COLO668 (cell line): ENCODE measurements around the gene EPS15.

Source experiments
- DNase-seq: peaks from one replicate; lab custom pipeline; 2025; ENCODE audit not compliant: unreplicated experiment; lab: John Stamatoyannopoulos, UW

The EPS15 gene

DNA sequence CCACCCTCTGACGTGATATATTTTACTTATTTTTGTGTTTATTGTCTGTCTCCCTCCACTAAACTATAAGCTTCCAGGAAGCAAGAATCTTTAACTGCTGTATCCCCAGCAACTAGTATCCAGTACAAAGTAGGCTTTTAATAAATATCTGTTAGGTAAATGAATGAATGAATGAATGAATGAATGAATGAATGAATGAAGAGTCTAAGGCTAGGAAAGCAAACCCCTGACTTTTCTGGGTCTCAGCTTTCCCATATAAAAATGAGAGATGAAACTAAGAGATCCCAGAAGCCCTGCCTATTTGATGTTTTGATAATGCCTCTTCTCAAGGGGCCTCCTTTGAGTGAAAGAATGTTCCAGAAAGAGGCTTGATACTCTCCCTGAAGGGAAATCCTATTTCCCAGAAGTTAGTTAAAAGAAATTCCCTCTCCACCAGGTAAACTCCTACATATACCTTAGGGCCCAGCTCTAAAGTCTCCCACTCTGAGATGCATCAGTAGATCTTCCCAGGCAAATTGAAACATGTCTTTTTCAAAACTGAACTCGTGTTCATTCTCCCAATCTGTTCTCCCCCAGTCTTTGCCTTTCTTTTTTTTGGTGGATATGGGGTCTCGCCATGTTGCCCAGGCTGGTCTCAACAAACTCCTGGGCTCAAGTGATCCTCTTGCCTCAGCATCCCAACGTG lies 196.5 kb downstream of the EPS15 start:
- DNase-seq, result no peak

DNA sequence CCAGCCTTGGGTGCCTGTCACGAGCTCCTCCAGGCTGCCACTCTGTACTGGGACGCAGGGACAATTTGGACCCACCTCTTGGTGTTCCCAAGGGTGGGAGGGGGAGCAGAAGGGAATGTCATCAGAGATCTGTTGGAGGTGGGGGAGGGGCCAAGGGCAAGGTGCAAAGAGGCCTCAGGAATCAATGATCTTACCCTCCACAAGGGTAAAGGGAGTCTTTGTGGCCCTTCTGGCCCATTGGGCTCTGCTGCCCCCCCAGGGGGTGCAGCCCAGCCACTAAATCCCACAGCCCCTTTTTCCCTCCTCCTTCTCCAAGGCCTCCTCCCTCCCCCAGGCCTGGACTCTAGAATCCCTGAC lies 197.2 kb downstream of the EPS15 start:
- no peak for DNase-seq

DNA sequence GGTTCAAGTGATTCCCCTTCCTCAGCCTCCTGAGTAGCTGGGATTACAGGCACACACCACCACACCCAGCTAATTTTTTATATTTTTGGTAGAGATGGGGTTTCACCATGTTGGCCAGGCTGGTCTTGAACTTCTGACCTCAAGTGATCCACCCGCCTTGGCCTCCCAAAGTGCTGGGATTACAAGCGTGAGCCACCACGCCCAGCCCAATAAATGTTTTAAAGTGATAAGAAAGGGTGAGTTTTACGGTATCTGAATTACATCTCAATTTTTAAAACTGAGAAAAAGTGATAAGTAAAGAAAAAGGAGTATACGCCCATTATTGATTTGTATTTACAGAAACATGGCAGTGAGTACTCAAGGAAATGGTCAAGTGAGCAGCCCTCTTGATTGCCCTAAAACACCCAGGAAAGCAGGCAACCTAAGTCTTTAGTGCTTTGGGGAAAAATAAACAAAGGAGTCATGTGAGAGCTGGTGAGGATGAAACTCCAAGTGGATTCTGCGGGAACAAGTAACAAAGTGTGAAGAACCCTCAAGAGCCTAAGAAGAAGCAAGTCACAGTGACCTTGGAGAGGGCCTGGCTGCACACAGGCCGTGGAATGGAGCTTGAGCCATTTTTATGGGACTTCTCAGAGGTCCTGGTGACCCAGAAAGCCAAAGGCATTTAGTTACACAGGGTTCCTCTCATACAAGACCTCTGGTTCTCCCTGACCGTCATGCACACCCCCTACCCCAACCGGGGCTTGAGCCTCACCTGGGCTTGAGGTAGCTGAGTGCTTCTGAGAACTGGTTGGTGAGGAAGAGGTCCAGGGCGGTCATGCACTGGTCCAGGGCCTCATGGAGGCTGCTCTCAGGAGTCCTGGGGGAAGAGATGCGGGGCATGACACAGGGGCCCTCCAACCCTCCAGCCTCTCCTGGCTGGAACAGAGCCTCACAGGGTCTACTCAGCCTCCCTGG lies 197.8 kb downstream of the EPS15 start:
- DNase-seq, result no peak

DNA sequence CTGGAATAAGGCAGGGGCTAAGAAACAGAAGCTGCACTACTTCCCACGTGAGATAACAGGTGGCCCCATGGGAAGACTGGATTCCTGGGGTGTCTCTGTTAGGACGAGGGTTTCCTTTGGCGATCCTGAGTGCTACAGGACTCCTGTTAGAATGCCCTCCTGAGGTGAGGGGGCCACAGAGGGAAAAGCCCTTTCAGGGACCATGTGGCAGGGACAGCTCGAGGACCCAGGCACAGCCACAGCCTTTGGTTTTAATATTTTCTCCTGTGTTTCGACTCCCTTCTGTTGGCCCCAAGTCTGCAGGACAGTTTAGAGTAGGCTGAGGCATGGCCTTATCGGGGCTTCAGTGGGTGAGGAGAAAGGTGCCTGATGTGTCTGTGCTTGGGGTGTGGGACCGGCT lies 201.3 kb downstream of the EPS15 start:
- no peak for DNase-seq

DNA sequence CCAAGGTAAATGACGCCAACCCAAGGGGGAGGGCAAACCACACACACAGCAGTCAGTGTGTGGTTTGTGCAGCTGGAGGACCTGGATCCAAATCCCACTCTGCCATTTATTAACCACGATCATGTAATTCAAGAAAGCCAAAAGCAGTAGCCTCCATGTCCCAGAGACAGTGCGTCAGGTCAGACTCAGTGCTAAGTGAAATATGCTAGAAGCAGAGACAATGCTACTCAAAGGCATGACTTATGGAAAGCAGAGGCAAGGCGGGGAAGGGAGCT lies 202.3 kb downstream of the EPS15 start:
- DNase-seq, result peak; percentile 98

DNA sequence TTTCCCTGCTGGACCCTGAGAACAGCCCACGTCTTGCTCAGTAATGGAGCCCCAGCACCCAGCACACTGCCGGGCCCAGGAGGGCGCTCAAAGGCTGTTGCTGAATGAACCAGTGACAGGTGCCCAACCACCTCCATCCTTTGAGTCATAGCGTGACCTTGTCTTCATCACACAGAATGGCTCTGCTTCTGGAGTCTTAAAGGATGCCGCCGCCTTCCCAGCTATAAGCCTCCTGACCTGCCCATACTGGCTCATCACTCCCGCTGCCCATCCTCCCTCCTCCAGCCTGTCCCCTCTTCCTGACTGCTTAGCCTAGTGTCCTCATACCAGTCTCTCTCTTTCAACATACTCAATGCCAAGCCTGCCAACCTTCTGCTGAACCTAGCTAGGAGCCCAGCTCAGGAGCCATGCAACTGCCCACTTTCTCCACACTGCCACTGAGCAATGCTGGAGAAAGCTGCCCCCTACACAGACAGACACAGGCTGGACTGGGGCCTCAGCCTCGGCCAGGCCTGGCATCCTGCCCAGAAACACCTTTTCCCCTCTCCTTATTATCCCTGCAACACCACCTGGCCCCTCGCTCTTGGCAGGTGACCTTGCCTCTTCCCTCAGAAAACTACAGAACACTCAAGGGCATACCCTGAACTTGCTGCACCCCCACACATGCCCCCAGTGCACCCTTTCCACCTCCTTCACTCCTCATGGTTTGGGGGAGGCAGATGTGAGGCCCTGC lies 202.8 kb downstream of the EPS15 start:
- DNase-seq, result peak; percentile 98

DNA sequence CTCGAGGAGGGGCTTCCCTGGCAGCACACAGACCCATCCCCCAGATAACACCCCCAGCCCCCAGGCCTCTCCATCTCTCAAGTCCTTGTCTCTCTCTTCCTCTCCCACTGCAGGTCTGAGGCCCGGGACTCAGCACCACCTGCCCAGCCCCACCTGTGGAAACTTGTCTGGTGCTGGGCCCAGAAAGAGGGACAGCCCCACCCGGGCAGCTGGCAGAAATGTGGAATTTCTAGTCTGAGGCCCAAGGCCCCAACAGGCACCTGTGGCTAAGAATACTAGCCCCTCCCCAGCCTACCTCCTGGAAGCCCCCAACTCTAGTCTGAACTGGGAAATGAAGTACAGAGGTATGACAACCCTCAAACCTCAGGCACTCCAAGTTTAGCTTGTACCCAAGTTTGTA lies 204.1 kb downstream of the EPS15 start:
- DNase-seq, result peak; percentile 71

DNA sequence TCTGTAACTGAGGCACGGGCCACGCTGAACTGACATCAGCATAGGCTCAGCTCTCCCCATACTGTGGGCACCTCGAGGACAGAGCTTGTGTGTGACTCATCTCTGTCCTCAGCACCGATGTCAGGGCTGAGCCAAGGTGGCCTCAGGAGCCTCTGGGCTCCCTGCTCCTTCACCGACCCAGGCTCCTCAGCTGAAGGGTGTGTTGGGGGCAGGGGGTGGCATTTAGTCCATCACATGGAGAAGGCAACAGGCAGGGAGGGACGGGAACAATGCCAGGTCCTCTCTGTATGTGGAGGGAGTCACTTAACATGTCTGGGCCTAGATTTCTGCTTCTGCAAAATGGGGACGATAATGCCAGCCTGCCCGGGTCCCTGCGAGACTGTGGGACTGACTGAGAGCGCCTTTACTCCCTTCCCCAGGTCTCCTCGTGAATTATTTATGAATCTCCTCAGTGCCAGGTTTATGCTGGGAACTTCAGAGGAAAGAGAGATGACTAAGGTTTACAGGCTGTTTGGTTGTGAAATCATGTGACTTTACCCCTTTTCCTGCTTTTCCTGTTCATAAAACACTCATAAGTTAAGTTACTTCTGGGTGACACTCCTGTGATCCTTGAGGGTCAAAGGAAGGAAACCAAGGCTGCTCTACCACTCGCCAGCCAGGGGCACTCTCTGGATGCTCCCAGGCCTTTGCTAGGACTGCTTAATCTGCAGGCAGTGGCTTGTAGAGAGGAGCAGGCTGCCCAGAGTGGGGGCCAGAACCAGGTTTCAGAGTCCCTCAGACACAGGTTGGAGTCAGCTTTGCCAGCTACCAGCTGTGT lies 204.9 kb downstream of the EPS15 start:
- peak; percentile 70 for DNase-seq

DNA sequence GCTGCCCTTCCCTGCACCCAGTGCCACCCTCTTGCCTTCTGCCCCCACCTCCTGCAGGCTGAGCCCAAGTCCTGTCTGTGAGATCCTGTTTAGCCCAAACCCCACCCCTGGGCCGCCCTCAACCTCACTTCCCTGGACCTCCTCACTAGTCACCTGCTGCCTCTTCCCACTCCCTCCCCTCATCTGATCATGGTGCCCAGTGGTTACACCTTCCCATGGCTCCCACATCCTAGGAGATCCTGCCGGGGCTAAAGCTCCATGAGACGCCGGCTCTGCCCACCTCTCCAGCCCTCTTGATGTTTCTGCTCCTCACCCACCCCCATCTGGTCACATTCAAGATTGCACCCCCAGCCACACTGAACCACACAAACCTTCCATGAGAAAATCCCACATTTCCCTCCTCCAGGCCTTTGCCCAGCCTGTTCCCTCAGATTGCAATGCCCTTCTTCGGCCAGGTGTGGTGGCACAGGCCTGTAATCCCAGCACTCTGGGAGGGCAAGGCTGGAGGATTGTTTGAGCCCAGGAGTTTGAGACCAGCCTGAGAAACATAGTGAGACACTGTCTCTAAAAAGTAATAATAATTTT lies 205.7 kb downstream of the EPS15 start:
- DNase-seq, result peak; percentile 55

DNA sequence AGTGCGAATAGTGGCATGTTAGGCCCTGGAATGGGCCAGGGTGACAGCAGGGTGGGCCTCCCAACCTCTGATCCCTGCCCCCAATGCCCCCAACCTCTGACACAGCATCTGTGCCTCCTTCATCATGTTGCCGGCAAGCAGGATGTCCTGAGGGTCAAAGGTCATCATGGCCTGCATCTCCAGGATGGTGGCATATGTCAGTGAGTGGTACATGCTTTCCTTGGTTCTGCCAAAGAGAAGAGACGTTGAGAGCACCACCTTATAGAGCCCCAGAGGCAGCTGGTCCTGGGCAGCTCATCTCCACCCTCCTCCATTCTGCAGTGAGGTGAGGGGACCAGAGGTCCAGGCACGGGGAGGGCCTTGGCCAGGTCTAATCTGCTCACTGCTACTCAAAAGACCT lies 206.3 kb downstream of the EPS15 start:
- no peak for DNase-seq

DNA sequence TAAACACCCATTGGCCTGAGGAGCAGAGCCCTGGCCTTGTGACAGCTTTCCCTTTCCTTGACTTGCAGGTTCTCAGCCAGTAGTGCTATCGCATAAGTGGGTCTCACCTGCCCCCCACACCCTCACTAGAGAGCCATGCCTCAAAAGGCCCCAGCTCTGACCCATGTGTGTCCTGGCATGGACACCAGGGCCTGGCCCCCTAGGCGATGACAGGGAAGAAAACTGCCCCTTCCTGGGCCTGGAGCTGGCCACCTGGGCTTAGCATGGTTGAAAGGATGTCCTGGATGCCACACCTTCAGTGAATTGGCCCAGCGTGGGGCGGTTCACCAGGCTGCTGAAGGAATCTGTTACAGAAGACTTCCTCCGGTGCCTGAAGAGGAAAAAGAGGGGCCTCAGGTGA lies 207.2 kb downstream of the EPS15 start:
- DNase-seq, result no peak

DNA sequence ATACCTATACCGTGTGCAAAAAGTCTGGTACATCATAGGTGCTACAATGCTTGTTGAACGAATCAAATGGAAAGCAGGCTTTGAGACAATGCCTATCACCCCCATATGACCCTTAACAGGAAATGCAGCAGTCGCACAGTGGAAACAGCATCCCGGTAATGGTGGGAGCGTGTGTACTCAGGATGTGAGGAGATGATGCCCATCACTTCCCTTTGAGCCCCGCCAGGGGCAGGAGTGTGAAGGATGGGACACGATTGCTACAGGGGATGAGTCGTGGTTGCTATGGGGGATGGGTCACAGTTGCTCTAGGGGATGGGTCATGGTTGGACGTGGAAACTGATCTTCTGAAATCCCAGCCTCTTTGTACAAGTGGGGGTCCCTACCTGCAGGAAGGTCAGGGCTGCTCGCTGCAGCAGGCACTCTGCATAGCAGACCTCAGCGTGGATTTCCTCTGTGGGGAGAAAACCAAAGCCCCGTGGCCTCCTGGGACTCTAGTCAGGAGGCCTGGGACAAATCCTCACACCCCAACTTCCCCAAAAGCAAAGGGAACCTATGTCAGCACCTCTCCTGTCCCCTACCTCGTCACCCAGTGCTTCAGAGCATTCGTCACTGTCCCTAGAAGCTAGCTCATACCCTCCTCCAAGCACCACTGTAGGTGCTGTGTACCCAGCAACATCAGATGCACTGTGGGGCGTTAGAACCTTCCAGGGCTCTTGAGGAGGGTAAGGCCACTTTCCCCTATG lies 208.0 kb downstream of the EPS15 start:
- no peak for DNase-seq

DNA sequence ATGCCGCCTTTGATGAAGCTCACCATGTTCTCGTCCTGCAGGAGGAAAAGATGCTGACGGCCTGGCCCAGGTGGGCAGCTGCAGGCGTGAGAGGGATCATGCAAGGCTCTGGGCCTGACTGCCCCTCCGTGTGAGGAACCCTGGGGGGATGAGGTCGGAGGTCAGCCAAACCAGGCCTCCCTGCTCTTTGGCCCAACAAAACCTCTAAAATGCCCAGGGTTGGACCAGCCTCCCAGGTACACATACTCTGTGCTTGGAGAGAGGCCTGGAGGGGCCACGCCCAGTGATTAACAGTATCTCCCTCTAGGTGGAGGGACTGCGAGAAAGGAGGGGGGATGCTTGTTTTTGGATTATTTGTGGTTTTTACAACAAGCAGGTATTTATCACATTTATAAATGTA lies 209.8 kb downstream of the EPS15 start:
- DNase-seq, result no peak

DNA sequence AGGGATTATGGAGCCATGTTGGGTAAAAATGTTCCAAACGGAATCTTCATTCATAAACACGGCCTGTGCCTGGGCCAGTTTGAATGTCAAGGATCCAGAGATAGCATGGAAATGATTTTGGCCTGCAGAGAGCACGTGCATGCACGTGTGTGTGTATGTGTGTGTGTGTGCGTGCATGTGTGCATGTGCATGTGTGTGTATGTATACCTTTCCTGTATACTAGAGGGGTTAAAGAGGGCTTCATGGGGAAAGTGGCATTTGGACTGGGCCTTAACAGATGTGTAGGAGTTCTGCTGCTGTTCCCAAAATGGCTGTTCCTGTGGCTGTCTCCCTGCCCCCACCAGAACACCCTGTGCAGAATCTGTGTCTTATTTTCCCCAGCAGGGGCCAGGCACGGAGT lies 210.4 kb downstream of the EPS15 start:
- DNase-seq, result no peak

DNA sequence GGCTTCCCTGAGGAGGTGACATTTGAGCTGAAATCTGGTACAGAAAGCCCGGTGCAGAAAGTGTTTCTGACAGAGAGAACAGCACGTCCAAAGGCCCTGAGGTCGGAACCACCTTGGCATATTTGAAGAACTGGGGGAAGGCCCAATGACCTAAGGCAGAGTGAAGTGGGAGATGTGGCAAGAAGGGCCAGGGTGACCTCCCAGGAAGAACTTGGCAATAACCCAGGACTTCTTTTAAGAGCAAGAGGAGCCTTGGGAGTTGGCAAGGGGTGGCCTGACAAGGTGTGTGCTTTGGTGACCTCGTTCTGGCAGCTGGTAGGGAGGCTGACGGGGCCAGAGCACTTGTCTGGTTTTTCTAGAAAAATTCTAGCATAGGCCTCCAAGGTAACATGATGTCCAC lies 212.1 kb downstream of the EPS15 start:
- DNase-seq, result no peak

DNA sequence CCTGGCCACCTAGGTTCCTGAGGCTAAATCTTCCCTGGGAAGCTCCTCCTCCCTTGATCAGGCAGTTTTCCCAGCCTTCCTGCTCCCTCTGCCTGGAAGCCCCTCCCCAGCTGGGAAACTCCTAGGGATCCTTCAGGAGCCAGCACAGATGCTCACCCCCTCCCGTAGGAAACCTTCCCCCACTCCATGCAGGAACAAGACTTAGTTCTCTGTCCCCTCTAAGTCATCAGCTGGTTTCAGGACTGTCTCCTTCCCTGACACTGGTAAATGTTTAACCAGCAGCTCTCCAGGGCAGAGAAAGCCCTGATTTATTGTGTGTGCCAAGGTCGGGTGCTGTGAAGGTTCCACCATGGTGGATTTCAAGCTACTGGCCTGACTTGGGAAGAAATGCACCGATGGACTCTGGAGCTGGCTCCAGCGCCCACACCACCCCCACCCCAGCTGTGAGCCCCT lies 213.7 kb downstream of the EPS15 start:
- peak; percentile 63 for DNase-seq

DNA sequence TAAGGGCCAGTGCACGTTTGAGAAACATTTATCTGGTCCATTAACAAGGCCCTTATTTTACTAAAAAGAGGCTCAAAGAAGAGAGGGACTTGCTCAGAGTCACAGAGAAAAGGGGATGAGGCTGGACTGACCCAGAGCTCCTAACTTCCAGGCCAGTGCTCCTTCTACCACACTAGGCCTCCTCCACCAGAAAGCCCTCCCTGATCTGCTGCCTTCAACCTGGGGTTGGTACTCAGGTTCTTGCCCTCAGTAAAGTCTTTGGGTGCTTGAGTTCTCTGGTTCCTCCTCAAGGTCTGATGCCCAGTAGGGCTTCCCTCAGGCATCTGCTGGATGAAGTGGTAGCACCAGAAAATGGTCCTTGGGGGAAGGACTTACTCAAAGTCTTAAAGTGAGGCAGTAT lies 214.7 kb downstream of the EPS15 start:
- DNase-seq, result no peak
